Measurements from ENCODE around the gene LAPTM5. TPM values are rescaled to one million over a fixed set of nuclear protein-coding genes. Genes with fewer than 3 reads are reported as not detected.

The LAPTM5 gene
- total and polyA plus RNA-seq, 2 donors (not counting 1 experiment from before 2014, with no cell fraction given) = 1,384 to 1,519 TPM

DNA sequence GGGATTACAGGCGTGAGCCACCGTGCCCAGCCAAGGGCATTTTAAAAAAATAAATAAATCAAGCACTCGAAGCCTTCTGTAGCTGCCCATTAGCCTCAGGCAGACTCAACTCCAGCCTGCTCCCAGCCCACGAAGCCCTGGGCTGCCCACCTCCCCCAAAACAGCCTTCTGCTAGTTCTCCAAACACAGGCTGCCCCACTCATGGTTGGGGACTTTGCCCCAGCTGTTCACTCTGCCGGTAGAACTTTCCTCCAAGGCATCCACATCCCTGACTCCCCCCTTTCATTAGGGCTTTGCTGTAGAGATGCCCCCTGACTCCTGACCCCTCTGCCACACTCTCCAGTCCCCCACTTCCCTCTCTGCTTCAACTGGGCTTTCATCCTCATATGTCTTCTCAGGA is 29.7 kb upstream of the LAPTM5 start:
- H3K4me3 ChIP-seq (ENCODE audit: control extremely low read depth in 1 of 5, extremely low read depth in 1 of 5, insufficient read depth in 1 of 5, low read depth in 2 of 5, low read length in 4 of 5) = no peak overlapping the region
- Mint-ChIP-seq H3K9me3 (ENCODE audit: insufficient read depth) (no peaks in the 10 kb centered on the region), H3K4me1 (peaks cover 24% of the 10 kb centered on the region), H3K27ac (no peak overlapping the region), H3K4me3 (no peak overlapping the region), H3K27me3 (peaks cover 24% of the 10 kb centered on the region)
- ATAC-seq (ENCODE audit: low read depth) = no peak
- H3K4me1 ChIP-seq (ENCODE audit: control insufficient read depth in 2 of 2, insufficient read depth in 2 of 2, low read length in 2 of 2) = peaks cover 26 to 32% of the 10 kb centered on the region in 2 donors
- H3K9ac ChIP-seq (ENCODE audit: low read length) = no peak overlapping the region
- peaks cover 0 to 10% (median 4%) of the 10 kb centered on the region in 4 experiments for H3K27me3 ChIP-seq (replicated peaks in 1 of 4; ENCODE audit: control extremely low read depth in 1 of 4, control insufficient read depth in 3 of 4, insufficient read depth in 4 of 4, low read length in 3 of 4)
- H4K20me1 ChIP-seq (ENCODE audit: control insufficient read depth, insufficient read depth, low read length, poor library complexity, severe bottlenecking) = peaks cover 8% of the 10 kb centered on the region
- 89% methylated on average over 5 of the region's 5 CpGs for WGBS (ENCODE audit: insufficient coverage)
- no peak overlapping the region for H3K4me2 ChIP-seq (replicated peaks; ENCODE audit: low read depth, low read length, poor library complexity, severe bottlenecking)
- no peak overlapping the region for H3K27ac ChIP-seq (ENCODE audit: low read length in 2 of 2)
- peaks cover 5% of the 10 kb centered on the region for H3K79me2 ChIP-seq (ENCODE audit: control insufficient read depth, insufficient read depth, low read length)
- no peaks in the 10 kb centered on the region for H3K9me3 ChIP-seq (ENCODE audit: control extremely low read depth in 1 of 3, control insufficient read depth in 2 of 3, insufficient read depth in 1 of 3, low read length in 2 of 3)
- intact Hi-C loops (cut with micrococcal nuclease) = no loop called here
- CTCF ChIA-PET = interaction anchor here (6.7 to 15.4 kb wide), 2 partner anchors 13 to 62 kb away, joined by 74 to 536 read pairs; partner anchors contain the start of gene MATN1
- no peaks in the 10 kb centered on the region for H3K36me3 ChIP-seq (replicated peaks in 1 of 2; ENCODE audit: control extremely low read depth in 1 of 2, control insufficient read depth in 1 of 2, extremely low read depth in 1 of 2, insufficient read depth in 2 of 2, low read length in 1 of 2)
- no peak overlapping the region for H2AFZ ChIP-seq (ENCODE audit: insufficient read depth, low read depth, low read length, poor library complexity, severe bottlenecking)
- POLR2A ChIA-PET = no interaction called here
- TF ChIP-seq CTCF (IDR thresholded peaks at IDR 0.05) (no peak), EZH2 (IDR thresholded peaks at IDR 0.05; ENCODE audit: borderline replicate concordance, insufficient read depth, low read depth, low read length, poor library complexity, severe bottlenecking) (no peak)
- no peak for DNase-seq

DNA sequence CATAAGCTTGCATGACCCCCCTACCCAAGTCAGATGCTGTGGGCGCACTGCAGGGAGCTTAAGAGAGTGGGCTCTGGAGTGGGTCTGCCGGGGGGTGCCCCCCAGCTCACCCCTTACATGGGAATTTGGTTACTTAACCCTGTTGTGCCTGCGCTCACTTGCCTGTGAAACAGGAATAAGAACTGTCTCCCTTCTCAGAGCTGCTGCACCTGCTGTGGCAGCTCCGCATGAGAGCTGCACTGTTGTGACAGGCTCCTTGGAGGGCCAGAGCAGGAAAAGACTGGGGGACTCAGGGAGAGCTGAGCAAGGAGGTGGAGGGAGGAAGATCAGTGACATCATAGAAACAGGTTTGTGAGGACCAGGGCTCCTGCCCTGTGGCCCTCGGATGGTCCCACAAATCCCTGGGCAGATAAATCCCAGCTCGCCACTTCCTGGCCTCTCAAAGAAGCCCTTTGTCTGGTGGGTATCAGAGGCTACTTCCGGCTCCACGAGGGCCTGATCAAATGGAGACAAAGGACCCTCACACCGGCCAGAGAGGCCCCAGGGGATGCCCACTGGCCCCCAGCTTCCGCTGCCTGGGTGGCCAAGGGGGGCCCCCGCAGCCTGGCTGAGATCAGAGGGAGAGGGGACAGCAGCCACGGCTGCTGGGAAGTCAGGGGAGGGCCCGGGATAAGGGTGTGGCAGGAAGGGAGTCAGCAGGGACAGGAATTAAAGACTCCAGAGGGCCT is 28.9 kb upstream of the LAPTM5 start:
- H3K4me1 Mint-ChIP-seq = peaks cover 24% of the 10 kb centered on the region
- CTCF ChIA-PET = interaction anchor here (0.7 to 15.4 kb wide), 6 partner anchors 14 to 218 kb away, joined by 4 to 536 read pairs (median 39); partner anchors contain the start of genes MATN1 and SDC3
- peaks cover 0 to 10% (median 4%) of the 10 kb centered on the region in 4 experiments for H3K27me3 ChIP-seq (replicated peaks in 1 of 4; ENCODE audit: control extremely low read depth in 1 of 4, control insufficient read depth in 3 of 4, insufficient read depth in 4 of 4, low read length in 3 of 4)
- no peaks in the 10 kb centered on the region for H3K9me3 ChIP-seq (ENCODE audit: control extremely low read depth in 1 of 3, control insufficient read depth in 2 of 3, insufficient read depth in 1 of 3, low read length in 2 of 3)
- POLR2A ChIA-PET = no interaction called here
- ATAC-seq (ENCODE audit: low read depth) (no peak), DNase-seq (no peak)
- H4K20me1 ChIP-seq (ENCODE audit: control insufficient read depth, insufficient read depth, low read length, poor library complexity, severe bottlenecking) = peaks cover 8% of the 10 kb centered on the region
- H3K4me3 Mint-ChIP-seq = no peak overlapping the region
- no peaks in the 10 kb centered on the region for H3K9me3 Mint-ChIP-seq (ENCODE audit: insufficient read depth)
- H3K9ac ChIP-seq (ENCODE audit: low read length) = no peak overlapping the region
- H3K4me2 ChIP-seq (replicated peaks; ENCODE audit: low read depth, low read length, poor library complexity, severe bottlenecking) = no peak overlapping the region
- H3K36me3 ChIP-seq (replicated peaks in 1 of 2; ENCODE audit: control extremely low read depth in 1 of 2, control insufficient read depth in 1 of 2, extremely low read depth in 1 of 2, insufficient read depth in 2 of 2, low read length in 1 of 2) = no peaks in the 10 kb centered on the region
- no peak for TF ChIP-seq CTCF (IDR thresholded peaks at IDR 0.05)
- no peak for TF ChIP-seq EZH2 (IDR thresholded peaks at IDR 0.05; ENCODE audit: borderline replicate concordance, insufficient read depth, low read depth, low read length, poor library complexity, severe bottlenecking)
- H3K79me2 ChIP-seq (ENCODE audit: control insufficient read depth, insufficient read depth, low read length) = peaks cover 12% of the 10 kb centered on the region
- no peak overlapping the region for H2AFZ ChIP-seq (ENCODE audit: insufficient read depth, low read depth, low read length, poor library complexity, severe bottlenecking)
- no peak overlapping the region for H3K4me3 ChIP-seq (ENCODE audit: control extremely low read depth in 1 of 5, extremely low read depth in 1 of 5, insufficient read depth in 1 of 5, low read depth in 2 of 5, low read length in 4 of 5)
- peaks cover 29 to 35% of the 10 kb centered on the region in 2 donors for H3K4me1 ChIP-seq (ENCODE audit: control insufficient read depth in 2 of 2, insufficient read depth in 2 of 2, low read length in 2 of 2)
- WGBS (ENCODE audit: insufficient coverage) = 79% methylated on average over 12 of the region's 13 CpGs
- intact Hi-C loops (cut with micrococcal nuclease) = no loop called here
- peak overlapping the region; percentile 41 for H3K27ac Mint-ChIP-seq
- H3K27ac ChIP-seq (ENCODE audit: low read length in 2 of 2) = no peak overlapping the region
- peaks cover 24% of the 10 kb centered on the region for H3K27me3 Mint-ChIP-seq

All from B cell (primary cell).